Measurements from ENCODE around the gene MLX.

DNA sequence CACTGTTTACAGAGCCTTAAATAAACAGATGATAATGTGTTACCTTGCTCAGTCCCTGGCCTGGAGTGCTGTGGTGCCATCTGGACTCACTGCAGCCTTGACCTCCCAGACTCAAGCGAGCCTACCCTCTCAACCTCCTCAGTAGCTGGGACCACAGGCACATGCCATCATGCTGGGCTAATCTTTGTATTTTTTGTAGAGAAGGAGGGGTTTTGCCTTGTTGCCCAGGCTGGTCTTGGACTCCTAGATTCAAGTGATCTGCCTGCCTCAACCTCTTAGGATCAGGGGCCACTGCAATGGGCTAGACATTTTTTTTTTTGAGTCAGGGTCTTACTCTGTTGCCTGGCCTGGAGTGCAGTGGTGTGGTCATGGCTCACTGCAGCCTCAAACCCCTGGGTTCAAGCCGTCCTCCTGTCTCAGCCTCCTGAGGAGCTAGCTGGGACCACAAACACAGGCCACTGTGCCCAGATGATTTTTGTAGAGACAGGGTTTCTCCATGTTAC is 35.9 kb upstream of the MLX start:
- TF ChIP-seq, protein P1, sequence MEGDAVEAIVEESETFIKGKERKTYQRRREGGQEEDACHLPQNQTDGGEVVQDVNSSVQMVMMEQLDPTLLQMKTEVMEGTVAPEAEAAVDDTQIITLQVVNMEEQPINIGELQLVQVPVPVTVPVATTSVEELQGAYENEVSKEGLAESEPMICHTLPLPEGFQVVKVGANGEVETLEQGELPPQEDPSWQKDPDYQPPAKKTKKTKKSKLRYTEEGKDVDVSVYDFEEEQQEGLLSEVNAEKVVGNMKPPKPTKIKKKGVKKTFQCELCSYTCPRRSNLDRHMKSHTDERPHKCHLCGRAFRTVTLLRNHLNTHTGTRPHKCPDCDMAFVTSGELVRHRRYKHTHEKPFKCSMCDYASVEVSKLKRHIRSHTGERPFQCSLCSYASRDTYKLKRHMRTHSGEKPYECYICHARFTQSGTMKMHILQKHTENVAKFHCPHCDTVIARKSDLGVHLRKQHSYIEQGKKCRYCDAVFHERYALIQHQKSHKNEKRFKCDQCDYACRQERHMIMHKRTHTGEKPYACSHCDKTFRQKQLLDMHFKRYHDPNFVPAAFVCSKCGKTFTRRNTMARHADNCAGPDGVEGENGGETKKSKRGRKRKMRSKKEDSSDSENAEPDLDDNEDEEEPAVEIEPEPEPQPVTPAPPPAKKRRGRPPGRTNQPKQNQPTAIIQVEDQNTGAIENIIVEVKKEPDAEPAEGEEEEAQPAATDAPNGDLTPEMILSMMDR (IDR thresholded peaks at IDR 0.05; ENCODE audit: insufficient read depth, low read length, poor library complexity, severe bottlenecking): no peak
- no peak for TF ChIP-seq EZH2phosphoT487 (conservative IDR thresholded peaks at IDR 0.05; ENCODE audit: low read length)

All from SU-DHL-6 (cell line).